HCT116 (cell line): Measurements from ENCODE around the gene ABHD14A. TPM values are rescaled to one million over a fixed set of nuclear protein-coding genes. Genes with fewer than 3 reads are reported as not detected.

Source experiments
- ATAC-seq: fragments of 200-7000 bp; cut with Tn5 transposase; 2 replicates; pipeline ENCODE4 v1.9.1; 2020; ENCODE audit warnings: mild to moderate bottlenecking, moderate library complexity
- BruUV-seq: library from RNA; stranded (reverse); fragments of 400-500 nt; replicated peaks from 2 replicates; lab custom pipeline; 2021; lab: Mats Ljungman, UMichigan
- CTCF ChIA-PET: fragments of 300-600 bp; sonication (Branson Sonifier 250); formaldehyde crosslinking; loops from one replicate; lab custom pipeline; 2021; ENCODE audit warnings: antibody characterized with exemption; lab: Charles Lee
- POLR2A ChIA-PET: fragments of 300-600, 350-600 bp; sonication (Branson Sonifier 250); formaldehyde crosslinking; loops from one replicate; lab custom pipeline; 2021; ENCODE audit warnings: antibody characterized with exemption; lab: Charles Lee
- RAD21 ChIA-PET, 2 experiments: fragments of 300-600 bp; sonication (Branson Sonifier 250); formaldehyde crosslinking; loops; one replicate each; lab custom pipeline; 2023; ENCODE audit warnings: low total read pairs in 2 of 2; ENCODE audit not compliant: uncharacterized antibody in 2 of 2, unreplicated experiment in 2 of 2, low non-redundant PET in 1 of 2; lab: Charles Lee
- DNase-seq: peaks from one replicate; pipeline ENCODE4 v3.0.0-alpha.2; 2010; ENCODE audit warnings: low read depth, low spot score
- H2AFZ ChIP-seq: fragments of 200-600 bp; shearing (Covaris generic), sonication (generic); 2 replicates; pipeline ENCODE4 v1.6.1; 2017; ENCODE audit warnings: low read depth, mixed run types, mixed read lengths, antibody characterized with exemption, low read length; ENCODE audit not compliant: poor library complexity, severe bottlenecking
- H3K27ac ChIP-seq: 2 replicates; pipeline ENCODE4 v1.5.1; 2012; ENCODE audit warnings: low read depth, low read length
- H3K27me3 ChIP-seq: fragments of 200-600 bp; sonication (generic); 2 replicates; pipeline ENCODE4 v1.6.1; 2016; ENCODE audit warnings: mixed run types, low read length, mixed read lengths; ENCODE audit not compliant: insufficient read depth
- H3K36me3 ChIP-seq, 2 experiments: fragments of 200-500 bp in 1 of 2; fragments of 200-600 bp in 1 of 2; sonication (Bioruptor generic) in 1 of 2; sonication (generic) in 1 of 2; 2 replicates each; pipeline versions ENCODE4 v1.5.1 to v1.6.1; 2014 to 2016; ENCODE audit warnings: low read length in 2 of 2, inconsistent platforms in 1 of 2, mixed read lengths in 1 of 2, mixed run types in 1 of 2; ENCODE audit not compliant: insufficient read depth in 2 of 2, control insufficient read depth in 1 of 2
- H3K4me1 ChIP-seq, 2 experiments: fragments of 200-600 bp in 1 of 2; sonication (generic) in 1 of 2; 2 replicates each; pipeline versions ENCODE4 v1.5.1 to v1.6.1; 2012 to 2017; ENCODE audit warnings: low read length in 2 of 2, inconsistent platforms in 1 of 2, mild to moderate bottlenecking in 1 of 2, mixed read lengths in 1 of 2, mixed run types in 1 of 2, moderate library complexity in 1 of 2; ENCODE audit not compliant: insufficient read depth in 2 of 2, control insufficient read depth in 1 of 2
- H3K4me2 ChIP-seq: fragments of 200-600 bp; sonication (generic); 2 replicates; pipeline ENCODE4 v1.6.1; 2017; ENCODE audit warnings: mixed run types, low read length, mixed read lengths
- H3K4me3 ChIP-seq, 2 experiments: fragments of 200-600 bp in 1 of 2; sonication (generic) in 1 of 2; replicated peaks in 1 of 2; 2 replicates each; pipeline ENCODE4 v1.5.1; 2011 to 2016; ENCODE audit warnings: low read length in 2 of 2, control low read depth in 1 of 2, low read depth in 1 of 2, mild to moderate bottlenecking in 1 of 2, mixed read lengths in 1 of 2, mixed run types in 1 of 2
- H3K79me2 ChIP-seq: fragments of 200-600 bp; sonication (generic); 2 replicates; pipeline ENCODE4 v1.6.1; 2017; ENCODE audit warnings: mild to moderate bottlenecking, mixed run types, low read length, moderate library complexity, mixed read lengths; ENCODE audit not compliant: insufficient read depth
- H3K9ac ChIP-seq: fragments of 200-600 bp; sonication (generic); 2 replicates; pipeline ENCODE4 v1.6.1; 2016; ENCODE audit warnings: low read length, mixed read lengths
- H3K9me2 ChIP-seq: fragments of 200-600 bp; sonication (generic), shearing (Covaris generic); 2 replicates; pipeline ENCODE4 v1.6.1; 2017; ENCODE audit warnings: mixed run types, mild to moderate bottlenecking, moderate library complexity; ENCODE audit not compliant: insufficient read depth
- H3K9me3 ChIP-seq, 2 experiments: fragments of 200-500 bp in 1 of 2; fragments of 200-600 bp in 1 of 2; sonication (Bioruptor generic) in 1 of 2; sonication (generic) in 1 of 2; 2 replicates each; pipeline ENCODE4 v1.6.1; 2014 to 2017; ENCODE audit warnings: low read length in 2 of 2, mixed read lengths in 2 of 2, inconsistent platforms in 1 of 2, low read depth in 1 of 2, mild to moderate bottlenecking in 1 of 2, mixed run types in 1 of 2, moderate library complexity in 1 of 2; ENCODE audit not compliant: control insufficient read depth in 1 of 2, insufficient read depth in 1 of 2
- H4K20me1 ChIP-seq: fragments of 200-600 bp; sonication (generic), shearing (Covaris generic); 2 replicates; pipeline ENCODE4 v1.6.1; 2017; ENCODE audit warnings: mixed run types, mild to moderate bottlenecking, moderate library complexity; ENCODE audit not compliant: insufficient read depth
- ATF3 ChIP-seq: IDR thresholded peaks from 2 replicates; pipeline ENCODE4 v1.6.1; 2012
- CTCF ChIP-seq, 3 experiments: fragments of 200-600 bp in 1 of 3; sonication (generic) in 1 of 3; IDR thresholded peaks in 2 of 3; conservative IDR thresholded peaks in 1 of 3; 2 replicates each; pipeline ENCODE4 v1.5.1; 2012 to 2017; ENCODE audit warnings: low read depth in 2 of 3, low read length in 2 of 3, antibody characterized with exemption in 1 of 3, borderline replicate concordance in 1 of 3, control low read depth in 1 of 3, mild to moderate bottlenecking in 1 of 3, mixed read lengths in 1 of 3, mixed run types in 1 of 3, moderate library complexity in 1 of 3; ENCODE audit not compliant: insufficient read depth in 1 of 3
- EZH2 ChIP-seq: fragments of 200-600 bp; sonication (generic); IDR thresholded peaks from 2 replicates; pipeline ENCODE4 v1.6.1; 2017; ENCODE audit warnings: antibody characterized with exemption, mixed run types
- POLR2A ChIP-seq: IDR thresholded peaks from 2 replicates; pipeline ENCODE4 v1.7.0; 2011; ENCODE audit warnings: borderline replicate concordance; ENCODE audit not compliant: insufficient read depth, insufficient read length; ENCODE audit errors: extremely low read depth
- POLR2AphosphoS5 ChIP-seq: IDR thresholded peaks from 2 replicates; pipeline ENCODE4 v1.6.1; 2011; ENCODE audit warnings: mild to moderate bottlenecking, low read depth, low read length, moderate library complexity
- RAD21 ChIP-seq: IDR thresholded peaks from 2 replicates; pipeline ENCODE4 v1.6.1; 2012; ENCODE audit warnings: low read depth, mild to moderate bottlenecking
- SIN3A ChIP-seq: IDR thresholded peaks from 2 replicates; pipeline ENCODE4 v1.6.1; 2012; ENCODE audit warnings: low read depth
- SP1 ChIP-seq: IDR thresholded peaks from 2 replicates; pipeline ENCODE4 v1.6.1; 2012; ENCODE audit warnings: low read depth
- SRF ChIP-seq: IDR thresholded peaks from 2 replicates; pipeline ENCODE4 v1.6.1; 2012; ENCODE audit warnings: low read depth
- YY1 ChIP-seq: IDR thresholded peaks from 2 replicates; pipeline ENCODE4 v1.6.1; 2011; ENCODE audit warnings: low read length, low read depth, moderate library complexity, mild to moderate bottlenecking; ENCODE audit not compliant: insufficient replicate concordance; ENCODE audit errors: extremely low read depth
- ZBTB33 ChIP-seq: IDR thresholded peaks from 2 replicates; pipeline ENCODE4 v1.6.1; 2011; ENCODE audit warnings: mild to moderate bottlenecking, low read length, moderate library complexity; ENCODE audit not compliant: insufficient replicate concordance; ENCODE audit errors: extremely low read depth
- ZFX ChIP-seq: fragments of 450-650 bp; IDR thresholded peaks from 2 replicates; pipeline ENCODE4 v1.6.1; 2017
- intact Hi-C: fragments of 100-400 bp; cut with micrococcal nuclease; formaldehyde crosslinking; loops from 2 replicates; pipeline ENCODE4 v1.10.0; 2022
- total RNA-seq: library from RNA; stranded (reverse); gene quantifications from one replicate; pipeline ENCODE4 v1.2.1, GENCODE V29; 2021; ENCODE audit not compliant: unreplicated experiment

The ABHD14A gene
- total RNA-seq, 1 experiment from 2014 or later: 11.6 TPM

- no TSS peak for BruUV-seq
- H3K9me2 ChIP-seq: no peaks in the 10 kb centered on the region
- H3K9me3 ChIP-seq: no peaks in the 10 kb centered on the region
- POLR2A ChIA-PET: interaction anchor here (0.5 to 5.1 kb wide), 20 partner anchors 9 to 389 kb away, joined by 3 to 31 read pairs (median 4); partner anchors contain the start of genes ABHD14B, ACY1, DUSP7 and PARP3
- DNase-seq: peak; percentile 90
- CTCF ChIA-PET: interaction anchor here (1.0 to 1.2 kb wide), 2 partner anchors 12 to 52 kb away, joined by 4 to 7 read pairs; partner anchors contain the start of gene ACY1
- peaks cover 15 to 29% of the 10 kb centered on the region in 2 experiments for H3K36me3 ChIP-seq
- no peak within 1 kb of the TSS for H2AFZ ChIP-seq
- peaks cover 13 to 46% of the 10 kb centered on the region in 2 experiments for H3K4me1 ChIP-seq
- intact Hi-C loops: no loop called here
- peak within 1 kb of the TSS; percentile 82 to 100 for H3K4me3 ChIP-seq
- TF ChIP-seq YY1: peak; percentile 86
- TF ChIP-seq SP1: no peak
- no peak for TF ChIP-seq CTCF (IDR thresholded peaks at IDR 0.05 in 2 of 3, conservative IDR thresholded peaks at IDR 0.05 in 1 of 3; ENCODE audit: borderline replicate concordance in 1 of 3, insufficient read depth in 1 of 3, low read depth in 2 of 3, low read length in 2 of 3)
- peak; percentile 35 for TF ChIP-seq ZBTB33
- peak; percentile 38; the same call in 1 of the 2 replicates for TF ChIP-seq ZFX
- no peak for TF ChIP-seq RAD21
- TF ChIP-seq POLR2A: peak; percentile 92
- TF ChIP-seq SRF: no peak
- no peak for TF ChIP-seq EZH2
- TF ChIP-seq ATF3: no peak
- no peak for TF ChIP-seq SIN3A
- TF ChIP-seq POLR2AphosphoS5: peak; percentile 94
- TF ChIP-seq, all 23 proteins: peak for 5
- RAD21 ChIA-PET: interaction anchor here in 1 of 2 experiments (0.6 to 1.3 kb wide), 3 partner anchors 54 to 281 kb away, joined by 3 to 4 read pairs (median 3); partner anchors contain the start of genes PARP3 and RRP9
- H3K9ac ChIP-seq: peak within 1 kb of the TSS; percentile 91
- ATAC-seq: peak; percentile 72
- peak within 1 kb of the TSS; percentile 88 for H3K27ac ChIP-seq
- H3K79me2 ChIP-seq: peaks cover 30% of the 10 kb centered on the region
- H3K4me2 ChIP-seq: peak within 1 kb of the TSS; percentile 95
- H3K27me3 ChIP-seq: no peaks in the 10 kb centered on the region
- H4K20me1 ChIP-seq: no peaks in the 10 kb centered on the region; the same call in 1 of the 2 replicates
Observed at GRCh38 chr3:51995346-51996163, 20.7 kb downstream of the ABHD14A start, which contains the start of gene RPL29. Gene RPL29, minus strand, starts transcription at chr3:51995895. Its CDS starts 434 bp downstream, at chr3:51995461.
